D721Med (cell line): ENCODE measurements around the gene ZNF587.
"Not testable (repeated sequence)": the region's sequence is repeated elsewhere in the genome, so short reads cannot be mapped to it uniquely, and the experiment has no call there.

Experiments used
- DNase-seq: peaks from one replicate; pipeline ENCODE4 v3.0.0; 2011; ENCODE audit warnings: low spot score; ENCODE audit not compliant: insufficient read length
- FAIRE-seq: peaks from 2 replicates; lab custom pipeline; 2011; peaks lifted over from hg19 to GRCh38; lab: Jason Lieb, UNC
- CTCF ChIP-seq: IDR thresholded peaks from 2 replicates; pipeline ENCODE4 v1.5.1; 2012; ENCODE audit warnings: mild to moderate bottlenecking, control low read depth; ENCODE audit not compliant: insufficient read depth; ENCODE audit errors: missing control alignments

The ZNF587 gene

GRCh38 chr19:57830071-57830602 is 19.5 kb upstream of the ZNF587 start, which contains the start of gene ZNF587B:
TSS of gene ZNF587B (plus strand) at chr19:57830299. CDS start at chr19:57830529, 230 bp downstream.
- peak; percentile 30 for TF ChIP-seq CTCF
- FAIRE-seq (peak; percentile 77), DNase-seq (peak; percentile 63)

DNA sequence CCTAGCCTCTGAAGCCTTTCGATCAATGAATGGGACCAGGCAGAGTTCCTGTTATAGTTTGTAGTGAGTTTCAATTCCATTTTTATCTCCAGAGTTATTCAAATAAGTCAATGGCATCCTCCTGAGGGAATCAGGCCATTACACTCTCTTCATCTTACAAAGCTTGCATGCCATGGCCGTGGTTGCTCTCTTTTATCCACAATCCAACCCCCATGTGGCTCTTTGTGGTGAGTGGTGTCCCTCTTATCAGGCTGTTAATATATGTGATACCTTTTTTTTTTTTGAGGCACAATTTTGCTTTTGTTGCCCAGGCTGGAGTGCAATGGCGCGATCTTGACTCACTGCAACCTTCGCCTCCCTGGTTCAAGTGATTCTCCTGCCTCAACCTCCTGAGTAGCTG is 12.7 kb upstream of the ZNF587 start:
- DNase-seq, FAIRE-seq: not testable (repeated sequence)

GRCh38 chr19:57838622-57839191 is 11.0 kb upstream of the ZNF587 start:
- not testable (repeated sequence) for DNase-seq, FAIRE-seq

DNA sequence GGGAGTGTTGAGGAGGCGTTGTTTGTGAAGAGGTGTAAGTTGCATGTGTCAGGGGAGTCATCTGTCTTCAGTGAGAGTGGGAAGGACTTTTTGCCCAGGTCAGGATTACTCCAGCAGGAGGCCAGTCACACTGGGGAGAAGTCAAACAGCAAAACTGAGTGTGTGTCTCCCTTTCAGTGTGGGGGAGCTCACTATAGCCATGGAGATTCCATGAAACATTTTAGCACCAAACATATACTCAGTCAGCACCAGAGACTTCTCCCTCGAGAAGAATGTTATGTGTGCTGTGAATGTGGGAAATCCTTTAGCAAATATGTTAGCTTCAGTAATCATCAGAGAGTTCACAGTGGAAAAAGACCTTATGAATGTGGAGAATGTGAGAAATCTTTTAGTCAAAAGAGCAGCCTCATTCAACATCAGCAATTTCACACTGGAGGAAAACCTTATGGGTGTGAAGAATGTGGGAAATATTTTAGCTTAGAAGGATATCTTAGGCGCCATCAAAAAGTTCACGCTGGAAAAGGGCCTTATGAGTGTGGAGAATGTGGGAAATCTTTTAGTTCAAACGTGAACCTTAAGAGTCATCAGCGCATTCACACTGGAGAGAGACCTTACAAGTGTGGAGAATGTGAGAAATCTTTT is 8.4 kb upstream of the ZNF587 start:
- FAIRE-seq, result no peak
- TF ChIP-seq CTCF, result no peak
- DNase-seq, result no peak

DNA sequence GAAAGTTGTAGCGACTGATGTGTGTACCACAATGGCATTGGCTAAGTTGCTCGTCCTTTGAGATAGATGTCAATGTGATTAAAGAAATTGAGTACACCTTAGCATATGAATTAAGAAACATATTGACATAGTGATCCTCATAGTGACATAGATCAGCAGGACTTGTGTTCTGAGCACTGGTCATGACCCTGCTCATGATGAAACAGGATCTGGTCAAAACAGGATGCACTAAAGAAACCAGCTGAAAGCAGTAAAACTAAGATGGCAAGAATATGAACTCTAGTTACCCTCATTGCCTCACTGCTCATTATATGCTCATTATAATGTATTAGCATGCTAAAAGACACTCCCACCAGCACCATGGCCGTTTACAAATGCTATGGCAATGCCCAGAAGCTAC is 2.5 kb upstream of the ZNF587 start:
- FAIRE-seq, DNase-seq: not testable (repeated sequence)

DNA sequence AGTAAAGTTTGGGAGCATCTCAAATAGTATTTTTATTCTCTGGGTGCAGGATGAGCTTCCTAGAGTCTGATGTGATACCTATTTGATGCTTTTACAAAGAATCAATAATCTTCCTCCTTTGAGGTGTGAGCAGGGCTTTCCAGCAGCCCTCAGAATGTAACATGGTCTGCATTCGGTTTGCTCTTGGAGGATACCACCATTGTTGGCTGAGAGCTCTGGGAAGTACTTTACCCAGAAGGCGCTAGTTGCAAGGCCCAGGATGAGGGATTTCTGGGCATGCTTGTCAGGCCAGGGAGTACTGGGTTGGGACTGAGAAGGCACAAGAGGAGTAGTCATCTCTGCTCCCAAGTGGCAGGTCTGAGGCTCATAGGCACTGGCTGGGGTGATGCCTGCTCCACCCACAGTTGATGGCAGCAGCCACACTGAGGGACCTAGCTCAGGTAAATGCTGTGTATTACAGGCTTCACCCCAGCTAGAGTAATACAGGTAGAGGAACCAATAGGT is 445 bp upstream of the ZNF587 start:
- FAIRE-seq, DNase-seq: not testable (repeated sequence)

DNA sequence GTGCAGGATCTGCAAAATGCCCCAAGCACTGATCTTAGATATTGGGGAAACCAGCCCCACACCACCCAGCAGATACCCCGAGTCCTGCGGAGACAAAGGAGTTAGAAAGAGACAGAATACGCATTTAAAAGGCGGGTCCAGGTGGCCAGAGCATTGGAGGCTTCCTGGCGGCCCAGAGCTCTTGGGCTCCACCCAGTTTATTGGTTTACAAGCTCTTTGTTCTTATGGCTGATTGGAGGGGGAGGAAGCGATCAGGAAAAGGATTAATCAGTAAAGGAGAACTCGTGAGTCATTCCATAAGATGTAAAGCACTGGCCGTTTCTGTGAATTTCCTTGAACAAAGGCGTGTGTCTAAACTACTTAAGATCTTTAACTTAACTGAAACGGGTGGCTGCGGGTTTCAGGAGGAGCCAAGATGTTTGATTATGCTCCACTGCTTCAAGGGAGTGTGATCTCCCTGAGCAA is 926 bp downstream of the ZNF587 start:
- DNase-seq (no peak), FAIRE-seq (no peak)
- no peak for TF ChIP-seq CTCF

- not testable (repeated sequence) for DNase-seq, FAIRE-seq
Observed at GRCh38 chr19:57851812-57852603, 2.3 kb downstream of the ZNF587 start.

DNA sequence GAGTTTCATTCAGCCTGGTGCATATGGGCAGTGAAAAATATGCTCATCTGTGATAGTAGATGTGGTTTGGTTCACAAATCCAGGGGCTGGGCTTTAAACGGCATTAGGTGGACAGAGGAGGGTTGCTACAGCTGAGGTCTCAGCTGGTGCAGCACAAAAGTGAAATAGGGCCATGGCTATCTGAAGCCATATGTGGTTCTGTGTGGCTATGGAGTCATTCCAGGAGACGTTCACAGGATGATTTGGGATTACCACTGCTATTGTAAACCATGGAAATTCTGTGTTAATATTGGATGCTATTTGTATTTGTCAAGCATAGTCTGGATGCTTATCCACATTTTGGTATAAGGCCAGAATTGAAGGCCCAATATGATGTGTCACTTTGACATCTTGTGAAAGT is 4.5 kb downstream of the ZNF587 start:
- not testable (repeated sequence) for DNase-seq
- FAIRE-seq, result peak; percentile 78

DNA sequence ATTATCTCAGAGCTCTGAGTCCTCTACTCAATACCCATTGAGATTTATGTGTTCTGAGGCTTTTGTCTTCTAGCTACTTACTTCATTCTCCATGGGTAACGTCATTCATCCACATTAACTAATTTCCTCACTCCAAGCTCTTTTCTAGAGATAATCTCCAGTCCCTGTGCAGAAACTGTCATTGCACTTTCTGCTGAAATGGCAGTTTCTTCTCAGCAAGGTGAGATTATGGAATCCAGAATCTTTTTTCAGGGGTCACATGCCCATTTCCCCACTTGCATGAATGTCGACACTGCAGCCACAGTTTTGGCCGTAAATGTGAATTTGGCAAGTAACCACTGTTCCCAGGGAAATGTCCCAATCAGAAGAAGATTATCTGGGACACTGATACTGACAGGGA is 12.7 kb downstream of the ZNF587 start:
- not testable (repeated sequence) for DNase-seq, FAIRE-seq
